ENCODE data around the gene FNDC4.
"Not testable (repeated sequence)": the region's sequence is repeated elsewhere in the genome, so short reads cannot be mapped to it uniquely, and the experiment has no call there.

The FNDC4 gene, protein sequence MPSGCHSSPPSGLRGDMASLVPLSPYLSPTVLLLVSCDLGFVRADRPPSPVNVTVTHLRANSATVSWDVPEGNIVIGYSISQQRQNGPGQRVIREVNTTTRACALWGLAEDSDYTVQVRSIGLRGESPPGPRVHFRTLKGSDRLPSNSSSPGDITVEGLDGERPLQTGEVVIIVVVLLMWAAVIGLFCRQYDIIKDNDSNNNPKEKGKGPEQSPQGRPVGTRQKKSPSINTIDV

GRCh38 chr2:27494944-27495554, at the start of gene FNDC4:
FNDC4 (minus strand) TSS chr2:27495200; CDS start chr2:27494679, 521 bp downstream.
- no peak for DNase-seq (ENCODE audit: low spot score)

- no peak for DNase-seq (ENCODE audit: low spot score)
Observed at GRCh38 chr2:27544143-27544821, 49.3 kb upstream of the FNDC4 start.

DNA sequence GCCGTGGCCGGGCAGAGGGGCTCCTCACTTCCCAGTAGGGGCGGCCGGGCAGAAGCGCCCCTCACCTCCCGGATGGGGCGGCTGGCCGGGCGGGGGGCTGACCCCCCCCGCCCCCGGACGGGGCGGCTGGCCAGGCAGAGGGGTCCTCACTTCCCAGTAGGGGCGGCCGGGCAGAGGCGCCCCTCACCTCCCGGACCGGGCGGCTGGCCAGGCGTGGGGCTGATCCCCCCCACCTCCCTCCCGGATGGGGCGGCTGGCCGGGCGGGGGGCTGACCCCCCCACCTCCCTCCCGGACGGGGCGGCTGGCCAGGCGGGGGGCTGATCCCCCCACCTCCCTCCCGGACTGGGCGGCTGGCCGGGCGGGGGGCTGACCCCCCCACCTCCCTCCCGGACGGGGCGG, 44.6 kb upstream of the FNDC4 start:
- not testable (repeated sequence) for DNase-seq (ENCODE audit: low spot score)

- DNase-seq (ENCODE audit: low spot score) = not testable (repeated sequence)
Observed at GRCh38 chr2:27538839-27539450, 43.9 kb upstream of the FNDC4 start.

GRCh38 chr2:27537287-27537686, 42.3 kb upstream of the FNDC4 start:
- DNase-seq (ENCODE audit: low spot score) = no peak

DNA sequence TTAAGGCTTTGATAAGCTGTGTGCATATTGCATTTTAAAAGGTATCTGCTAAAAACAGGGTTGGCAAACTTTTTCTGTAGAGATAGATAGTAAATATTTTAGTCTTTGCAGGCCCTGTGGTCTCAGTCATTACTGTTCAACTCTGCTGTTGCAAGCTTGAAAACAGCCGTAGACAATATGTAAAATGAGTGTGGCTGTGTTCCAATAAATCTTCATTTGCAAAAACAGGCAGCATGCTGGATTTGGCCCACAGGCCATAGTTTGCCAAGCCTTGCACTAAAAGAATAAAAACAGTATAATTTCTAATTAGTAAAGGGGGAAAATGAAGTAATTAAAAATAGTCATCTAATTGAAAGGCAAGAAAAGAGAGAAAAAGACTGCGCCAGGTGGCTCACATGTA, 37.0 kb upstream of the FNDC4 start:
- DNase-seq (ENCODE audit: low spot score) = no peak

GRCh38 chr2:27527182-27527581, 32.2 kb upstream of the FNDC4 start:
- DNase-seq (ENCODE audit: low spot score) = no peak

- DNase-seq (ENCODE audit: low spot score) = no peak
Observed at GRCh38 chr2:27522400-27522945, 27.5 kb upstream of the FNDC4 start.

- no peak for DNase-seq (ENCODE audit: low spot score)
Observed at GRCh38 chr2:27520316-27520715, 25.3 kb upstream of the FNDC4 start.

GRCh38 chr2:27518782-27519113, 23.7 kb upstream of the FNDC4 start:
- no peak for DNase-seq (ENCODE audit: low spot score)

DNA sequence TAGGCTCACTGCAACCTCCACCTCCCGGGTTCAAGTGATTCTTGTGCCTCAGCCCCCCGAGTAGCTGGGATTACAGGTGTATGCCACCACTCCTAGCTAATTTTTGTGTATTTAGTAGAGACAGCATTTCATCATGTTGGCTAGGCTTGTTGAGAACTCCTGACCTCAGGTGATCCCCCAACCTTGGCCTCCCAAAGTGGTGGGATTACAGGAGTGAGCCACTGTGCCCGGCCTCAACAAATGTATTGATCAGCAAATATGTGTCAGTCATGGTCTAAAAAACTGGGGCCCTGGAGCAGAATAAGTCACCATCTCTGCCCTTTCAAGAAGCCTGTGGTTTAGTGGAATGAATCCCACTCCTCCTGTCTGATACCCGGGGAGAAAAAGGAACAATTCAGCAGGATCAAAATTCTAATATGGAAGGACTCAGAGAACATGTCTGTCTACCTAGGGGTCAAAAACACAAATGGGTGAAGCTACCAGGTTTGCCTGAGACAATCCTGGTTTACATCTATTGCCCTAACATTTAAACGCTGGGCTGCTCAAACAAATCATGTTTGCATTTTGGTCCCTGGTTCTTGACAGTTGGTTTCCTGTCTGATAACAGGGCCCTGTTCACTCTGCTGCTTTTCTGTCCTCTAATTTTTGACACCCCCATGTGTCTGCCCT, 23.2 kb upstream of the FNDC4 start:
- DNase-seq (ENCODE audit: low spot score) = no peak

- no peak for DNase-seq (ENCODE audit: low spot score)
Observed at GRCh38 chr2:27509326-27509725, 14.3 kb upstream of the FNDC4 start.

DNA sequence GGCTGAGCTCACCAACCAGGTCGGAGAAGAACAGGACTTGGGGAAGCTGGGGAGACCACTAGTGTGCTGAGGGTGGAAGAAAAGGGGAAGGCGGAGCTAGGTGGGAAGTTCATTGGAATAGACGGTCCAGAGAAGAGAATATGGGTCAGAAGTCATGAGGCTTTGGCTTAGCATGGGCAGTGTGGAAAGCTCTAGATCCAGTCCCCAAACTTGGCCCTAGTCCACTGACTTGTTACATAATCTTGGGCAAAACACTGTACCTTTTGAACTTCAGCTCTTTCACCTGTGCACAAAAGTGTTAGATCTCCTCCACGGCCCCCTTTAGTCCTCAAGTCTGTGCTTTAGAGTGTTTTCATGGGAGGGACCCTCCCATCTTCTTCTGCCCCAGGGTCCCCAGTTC, 12.3 kb upstream of the FNDC4 start:
- DNase-seq (ENCODE audit: low spot score) = no peak

DNA sequence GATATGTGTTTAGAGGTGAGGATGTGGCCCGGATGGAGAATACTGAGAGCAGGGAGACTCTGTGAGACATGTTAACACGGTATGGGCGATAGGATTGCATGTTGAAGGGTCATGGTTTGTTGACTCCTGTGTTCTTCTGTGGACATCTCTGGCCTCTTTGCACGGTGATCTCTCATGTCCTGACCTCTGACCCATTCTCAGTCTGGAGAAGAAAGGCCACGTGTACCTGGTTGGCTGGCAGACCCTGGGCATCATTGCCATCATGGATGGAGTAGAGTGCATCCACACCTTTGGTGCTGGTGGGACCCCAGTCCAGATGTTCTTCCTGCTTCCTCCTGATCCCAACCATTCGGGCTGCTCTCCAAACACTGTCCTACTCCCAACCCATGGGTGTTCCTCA, 11.6 kb upstream of the FNDC4 start:
- no peak for DNase-seq (ENCODE audit: low spot score)

DNA sequence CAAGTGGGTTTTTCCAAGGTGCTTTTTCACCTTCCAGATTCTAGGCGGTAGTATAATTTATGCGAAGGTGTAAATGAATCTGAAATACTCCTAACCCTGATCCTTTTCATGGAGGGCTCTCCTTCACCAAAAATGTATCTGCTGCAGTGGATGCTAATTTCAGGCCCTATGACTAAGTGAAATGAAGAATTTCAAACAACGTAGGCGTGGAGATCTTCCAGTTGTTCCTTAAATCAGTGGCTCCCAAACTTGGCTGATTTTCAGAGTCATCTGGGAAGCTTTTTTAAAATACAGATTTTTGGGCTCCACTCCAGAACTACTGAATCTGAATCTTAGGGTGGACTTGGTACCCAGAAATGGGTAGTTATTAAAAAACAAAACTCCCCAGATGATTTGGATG, 7.1 kb upstream of the FNDC4 start:
- no peak for DNase-seq (ENCODE audit: low spot score)

GRCh38 chr2:27501042-27501441, 6.0 kb upstream of the FNDC4 start:
- DNase-seq (ENCODE audit: low spot score) = no peak

- DNase-seq (ENCODE audit: low spot score) = no peak
Observed at GRCh38 chr2:27498975-27499374, 4.0 kb upstream of the FNDC4 start.

DNA sequence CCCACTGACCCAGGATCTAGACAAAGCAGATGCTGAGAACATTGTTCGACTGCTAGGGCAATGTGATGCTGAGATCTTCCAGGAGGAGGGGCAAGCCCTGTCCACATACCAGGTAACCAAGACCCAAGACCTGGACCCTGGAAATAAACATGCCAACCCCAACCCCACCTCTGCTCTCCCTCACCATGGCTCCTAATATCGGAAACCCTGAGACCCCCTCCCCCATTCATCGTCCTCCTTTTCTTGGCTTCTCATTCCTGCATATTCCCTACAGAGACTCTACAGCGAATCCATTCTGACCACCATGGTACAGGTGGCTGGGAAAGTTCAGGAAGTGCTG, 2.3 kb upstream of the FNDC4 start:
- no peak for DNase-seq (ENCODE audit: low spot score)

GRCh38 chr2:27496357-27497287, 1.6 kb upstream of the FNDC4 start, which contains the start of gene GCKR:
GCKR (plus strand) TSS chr2:27496839; CDS start chr2:27496905, 66 bp downstream.
- no peak for DNase-seq (ENCODE audit: low spot score)

- no peak for DNase-seq (ENCODE audit: low spot score)
Observed at GRCh38 chr2:27495840-27496356, 898 bp upstream of the FNDC4 start.
